ENCODE results near the gene CHRNB4.

DNA sequence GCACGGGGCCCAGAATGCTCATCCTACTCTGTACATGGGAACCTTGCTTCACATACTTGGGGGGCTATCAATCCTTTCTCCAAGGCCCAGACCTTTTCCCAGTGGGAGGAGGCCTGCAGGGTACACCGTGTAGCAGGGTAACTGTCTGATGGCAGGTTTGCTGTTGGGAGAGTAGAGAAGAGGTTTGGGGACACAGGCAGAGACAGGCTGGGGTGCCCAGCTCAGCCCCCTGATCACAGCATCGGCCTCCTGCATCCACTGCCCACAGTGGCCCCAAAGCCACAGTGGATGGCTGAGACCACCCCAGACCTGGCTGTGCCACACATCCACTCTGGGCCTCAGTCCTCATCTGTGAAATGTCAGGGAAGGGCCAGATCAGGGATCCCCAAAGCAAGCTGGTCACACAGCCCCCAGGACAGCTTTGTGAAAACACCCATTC is 25.8 kb downstream of the CHRNB4 start:
- TF ChIP-seq, protein P1, sequence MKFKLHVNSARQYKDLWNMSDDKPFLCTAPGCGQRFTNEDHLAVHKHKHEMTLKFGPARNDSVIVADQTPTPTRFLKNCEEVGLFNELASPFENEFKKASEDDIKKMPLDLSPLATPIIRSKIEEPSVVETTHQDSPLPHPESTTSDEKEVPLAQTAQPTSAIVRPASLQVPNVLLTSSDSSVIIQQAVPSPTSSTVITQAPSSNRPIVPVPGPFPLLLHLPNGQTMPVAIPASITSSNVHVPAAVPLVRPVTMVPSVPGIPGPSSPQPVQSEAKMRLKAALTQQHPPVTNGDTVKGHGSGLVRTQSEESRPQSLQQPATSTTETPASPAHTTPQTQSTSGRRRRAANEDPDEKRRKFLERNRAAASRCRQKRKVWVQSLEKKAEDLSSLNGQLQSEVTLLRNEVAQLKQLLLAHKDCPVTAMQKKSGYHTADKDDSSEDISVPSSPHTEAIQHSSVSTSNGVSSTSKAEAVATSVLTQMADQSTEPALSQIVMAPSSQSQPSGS (IDR thresholded peaks at IDR 0.05; ENCODE audit: low read length) = no peak
- TF ChIP-seq SIX5 (IDR thresholded peaks at IDR 0.05; ENCODE audit: low read depth, low read length) (no peak), KDM5A (IDR thresholded peaks at IDR 0.05; ENCODE audit: low read length) (no peak)
- TF ChIP-seq, protein P2, sequence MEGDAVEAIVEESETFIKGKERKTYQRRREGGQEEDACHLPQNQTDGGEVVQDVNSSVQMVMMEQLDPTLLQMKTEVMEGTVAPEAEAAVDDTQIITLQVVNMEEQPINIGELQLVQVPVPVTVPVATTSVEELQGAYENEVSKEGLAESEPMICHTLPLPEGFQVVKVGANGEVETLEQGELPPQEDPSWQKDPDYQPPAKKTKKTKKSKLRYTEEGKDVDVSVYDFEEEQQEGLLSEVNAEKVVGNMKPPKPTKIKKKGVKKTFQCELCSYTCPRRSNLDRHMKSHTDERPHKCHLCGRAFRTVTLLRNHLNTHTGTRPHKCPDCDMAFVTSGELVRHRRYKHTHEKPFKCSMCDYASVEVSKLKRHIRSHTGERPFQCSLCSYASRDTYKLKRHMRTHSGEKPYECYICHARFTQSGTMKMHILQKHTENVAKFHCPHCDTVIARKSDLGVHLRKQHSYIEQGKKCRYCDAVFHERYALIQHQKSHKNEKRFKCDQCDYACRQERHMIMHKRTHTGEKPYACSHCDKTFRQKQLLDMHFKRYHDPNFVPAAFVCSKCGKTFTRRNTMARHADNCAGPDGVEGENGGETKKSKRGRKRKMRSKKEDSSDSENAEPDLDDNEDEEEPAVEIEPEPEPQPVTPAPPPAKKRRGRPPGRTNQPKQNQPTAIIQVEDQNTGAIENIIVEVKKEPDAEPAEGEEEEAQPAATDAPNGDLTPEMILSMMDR (IDR thresholded peaks at IDR 0.05; ENCODE audit: control extremely low read depth in 1 of 3, insufficient read depth in 1 of 3, low read depth in 1 of 3, low read length in 3 of 3) = no peak
